Neural progenitor cell (in vitro differentiated cells): ENCODE results near the gene FBLIM1. TPM values are rescaled to one million over a fixed set of nuclear protein-coding genes. Genes with fewer than 3 reads are reported as not detected.

Experiments used
- DNase-seq: peaks from one replicate; pipeline ENCODE4 v3.0.0-alpha.2; 2016; ENCODE audit warnings: low spot score
- H2AFZ ChIP-seq: fragments of 200-600 bp; sonication (generic); replicated peaks from 2 replicates; pipeline ENCODE4 v1.6.1; 2016; ENCODE audit warnings: antibody characterized with exemption
- H3F3A ChIP-seq: fragments of 200-600 bp; sonication (generic); 2 replicates; pipeline ENCODE4 v1.6.1; 2016; ENCODE audit warnings: antibody characterized with exemption, low read depth
- H3K27ac ChIP-seq: fragments of 200-600 bp; sonication (generic); 2 replicates; pipeline ENCODE4 v1.5.1; 2016; ENCODE audit warnings: mild to moderate bottlenecking
- H3K27me3 ChIP-seq: fragments of 200-600 bp; sonication (generic); 2 replicates; pipeline ENCODE4 v1.6.1; 2016; ENCODE audit warnings: mild to moderate bottlenecking, moderate library complexity
- H3K36me3 ChIP-seq: fragments of 200-600 bp; sonication (generic); 2 replicates; pipeline ENCODE4 v1.5.1; 2016
- H3K4me1 ChIP-seq: fragments of 200-600 bp; sonication (generic); 2 replicates; pipeline ENCODE4 v1.6.1; 2016; ENCODE audit warnings: mixed run types
- H3K4me2 ChIP-seq: fragments of 200-600 bp; sonication (generic); 2 replicates; pipeline ENCODE4 v1.6.1; 2016
- H3K4me3 ChIP-seq: fragments of 200-600 bp; sonication (generic); 2 replicates; pipeline ENCODE4 v1.5.1; 2016
- H3K79me2 ChIP-seq: fragments of 200-600 bp; sonication (generic); 2 replicates; pipeline ENCODE4 v1.6.1; 2016; ENCODE audit warnings: low read depth
- H3K9ac ChIP-seq: fragments of 200-600 bp; sonication (generic); 2 replicates; pipeline ENCODE4 v1.6.1; 2016
- H3K9me3 ChIP-seq: fragments of 200-600 bp; sonication (generic); 2 replicates; pipeline ENCODE4 v1.5.1; 2016; ENCODE audit warnings: low read depth
- H4K20me1 ChIP-seq: fragments of 200-600 bp; sonication (generic); 2 replicates; pipeline ENCODE4 v1.6.1; 2016; ENCODE audit warnings: low read depth
- H3K27ac Mint-ChIP-seq: 3 replicates; pipeline ENCODE4 v1.8.0; 2021; ENCODE audit warnings: mixed read lengths
- H3K27me3 Mint-ChIP-seq: 2 replicates; pipeline ENCODE4 v1.8.0; 2022; ENCODE audit warnings: low read depth, mild to moderate bottlenecking, inconsistent platforms, moderate library complexity, mixed read lengths; ENCODE audit not compliant: insufficient read depth
- H3K36me3 Mint-ChIP-seq: 3 replicates; pipeline ENCODE4 v1.8.0; 2021; ENCODE audit warnings: mixed read lengths
- H3K4me1 Mint-ChIP-seq: 3 replicates; pipeline ENCODE4 v1.8.0; 2021; ENCODE audit warnings: mixed read lengths
- H3K4me3 Mint-ChIP-seq: 3 replicates; pipeline ENCODE4 v1.8.0; 2021; ENCODE audit warnings: mild to moderate bottlenecking, moderate library complexity, mixed read lengths
- H3K9me3 Mint-ChIP-seq: 3 replicates; pipeline ENCODE4 v1.8.0; 2020; ENCODE audit warnings: mixed read lengths
- EZH2 ChIP-seq: fragments of 200-600 bp; sonication (generic); IDR thresholded peaks from 2 replicates; pipeline ENCODE4 v1.6.1; 2017; ENCODE audit warnings: antibody characterized with exemption, mild to moderate bottlenecking, moderate library complexity
- EZH2phosphoT487 ChIP-seq: fragments of 200-600 bp; sonication (generic); IDR thresholded peaks from 2 replicates; pipeline ENCODE4 v1.6.1; 2017; ENCODE audit warnings: antibody characterized with exemption
- total RNA-seq: library from RNA; depleted of rRNA; stranded (reverse); fragments of >200 nt; gene quantifications from 2 replicates; pipeline ENCODE4 v1.2.3, GENCODE V29; 2015; ENCODE audit warnings: low replicate concordance
- TF ChIP-seq, protein P1 (sequence below): fragments of 200-600 bp; sonication (generic); IDR thresholded peaks from 2 replicates; pipeline ENCODE4 v1.5.1; 2017; ENCODE audit warnings: antibody characterized with exemption, mild to moderate bottlenecking

FBLIM1 gene
- total RNA-seq, 1 donor from 2014 or later, result 4.7 TPM

DNA sequence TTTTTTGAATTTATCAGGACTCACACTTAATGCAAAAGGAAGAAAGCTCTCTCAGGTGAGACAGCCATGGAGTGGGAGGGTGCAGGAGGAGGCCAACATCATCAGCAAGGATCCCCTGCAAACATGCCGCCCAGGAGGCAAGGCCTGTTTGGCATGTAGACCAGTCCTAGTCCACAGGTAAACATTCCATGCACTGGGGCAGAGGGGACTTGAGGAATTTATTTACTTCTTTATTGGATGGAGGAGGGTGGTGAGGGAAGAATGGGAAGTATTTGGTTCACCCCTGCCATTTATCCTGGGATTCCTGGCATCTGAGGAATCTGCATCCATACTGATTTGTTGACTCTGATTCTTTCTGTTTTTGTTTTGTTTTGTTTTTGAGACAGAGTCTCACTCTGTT, 50.4 kb downstream of the FBLIM1 start:
- H3K27me3 ChIP-seq, result no peaks in the 10 kb centered on the region
- H3K9me3 Mint-ChIP-seq, result no peaks in the 10 kb centered on the region
- TF ChIP-seq EZH2phosphoT487 (no peak), EZH2 (no peak)
- TF ChIP-seq, protein P1, sequence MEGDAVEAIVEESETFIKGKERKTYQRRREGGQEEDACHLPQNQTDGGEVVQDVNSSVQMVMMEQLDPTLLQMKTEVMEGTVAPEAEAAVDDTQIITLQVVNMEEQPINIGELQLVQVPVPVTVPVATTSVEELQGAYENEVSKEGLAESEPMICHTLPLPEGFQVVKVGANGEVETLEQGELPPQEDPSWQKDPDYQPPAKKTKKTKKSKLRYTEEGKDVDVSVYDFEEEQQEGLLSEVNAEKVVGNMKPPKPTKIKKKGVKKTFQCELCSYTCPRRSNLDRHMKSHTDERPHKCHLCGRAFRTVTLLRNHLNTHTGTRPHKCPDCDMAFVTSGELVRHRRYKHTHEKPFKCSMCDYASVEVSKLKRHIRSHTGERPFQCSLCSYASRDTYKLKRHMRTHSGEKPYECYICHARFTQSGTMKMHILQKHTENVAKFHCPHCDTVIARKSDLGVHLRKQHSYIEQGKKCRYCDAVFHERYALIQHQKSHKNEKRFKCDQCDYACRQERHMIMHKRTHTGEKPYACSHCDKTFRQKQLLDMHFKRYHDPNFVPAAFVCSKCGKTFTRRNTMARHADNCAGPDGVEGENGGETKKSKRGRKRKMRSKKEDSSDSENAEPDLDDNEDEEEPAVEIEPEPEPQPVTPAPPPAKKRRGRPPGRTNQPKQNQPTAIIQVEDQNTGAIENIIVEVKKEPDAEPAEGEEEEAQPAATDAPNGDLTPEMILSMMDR, result no peak
- H3K4me2 ChIP-seq, result no peak overlapping the region
- H3K4me1 Mint-ChIP-seq, result peaks cover 3% of the 10 kb centered on the region
- no peaks in the 10 kb centered on the region for H3F3A ChIP-seq
- DNase-seq, result peak; percentile 13
- H3K27ac ChIP-seq, result no peak overlapping the region
- H3K4me1 ChIP-seq, result no peaks in the 10 kb centered on the region
- H3K27ac Mint-ChIP-seq, result no peak overlapping the region
- no peaks in the 10 kb centered on the region for H3K79me2 ChIP-seq
- H3K36me3 ChIP-seq, result no peaks in the 10 kb centered on the region
- no peaks in the 10 kb centered on the region for H3K9me3 ChIP-seq
- H3K4me3 Mint-ChIP-seq, result no peak overlapping the region
- H3K9ac ChIP-seq, result no peak overlapping the region
- H3K36me3 Mint-ChIP-seq, result peaks cover 3% of the 10 kb centered on the region
- H2AFZ ChIP-seq, result no peak overlapping the region
- H4K20me1 ChIP-seq, result no peaks in the 10 kb centered on the region
- peaks cover 6% of the 10 kb centered on the region for H3K27me3 Mint-ChIP-seq
- H3K4me3 ChIP-seq, result no peak overlapping the region

DNA sequence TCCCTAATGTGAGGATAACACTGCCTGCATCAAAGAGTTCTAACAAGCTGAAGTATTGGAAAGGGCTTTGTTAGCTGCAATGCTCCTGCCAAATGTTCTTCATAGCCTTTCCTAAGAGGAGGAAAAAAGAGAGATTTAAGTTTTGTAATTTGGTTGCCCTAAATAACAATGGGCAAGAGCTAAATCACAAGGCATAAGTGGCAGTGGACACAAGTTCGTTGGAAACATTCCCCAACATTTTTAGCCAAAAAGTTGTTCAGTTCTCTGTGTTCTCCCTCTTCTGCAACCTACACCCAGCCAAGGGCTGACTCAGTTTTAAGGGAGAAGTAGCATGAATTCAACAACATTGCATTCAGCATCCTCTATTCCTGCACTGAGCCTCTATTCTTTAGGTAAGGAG, 51.5 kb downstream of the FBLIM1 start:
- peaks cover 3% of the 10 kb centered on the region for H3K36me3 Mint-ChIP-seq
- Histone ChIP-seq H3K27me3 (no peaks in the 10 kb centered on the region), H3K79me2 (no peaks in the 10 kb centered on the region), H3K36me3 (no peaks in the 10 kb centered on the region), H3K4me1 (no peaks in the 10 kb centered on the region), H3K9me3 (no peaks in the 10 kb centered on the region), H2AFZ (no peak overlapping the region), H3K4me2 (no peak overlapping the region), H4K20me1 (no peaks in the 10 kb centered on the region), H3K27ac (no peak overlapping the region), H3F3A (no peaks in the 10 kb centered on the region), H3K4me3 (no peak overlapping the region), H3K9ac (no peak overlapping the region)
- no peak for DNase-seq
- peaks cover 6% of the 10 kb centered on the region for H3K27me3 Mint-ChIP-seq
- H3K4me3 Mint-ChIP-seq, result no peak overlapping the region
- H3K9me3 Mint-ChIP-seq, result no peaks in the 10 kb centered on the region
- no peak overlapping the region for H3K27ac Mint-ChIP-seq
- no peaks in the 10 kb centered on the region for H3K4me1 Mint-ChIP-seq
- TF ChIP-seq EZH2 (no peak), EZH2phosphoT487 (no peak)
- TF ChIP-seq, protein P1, result no peak

DNA sequence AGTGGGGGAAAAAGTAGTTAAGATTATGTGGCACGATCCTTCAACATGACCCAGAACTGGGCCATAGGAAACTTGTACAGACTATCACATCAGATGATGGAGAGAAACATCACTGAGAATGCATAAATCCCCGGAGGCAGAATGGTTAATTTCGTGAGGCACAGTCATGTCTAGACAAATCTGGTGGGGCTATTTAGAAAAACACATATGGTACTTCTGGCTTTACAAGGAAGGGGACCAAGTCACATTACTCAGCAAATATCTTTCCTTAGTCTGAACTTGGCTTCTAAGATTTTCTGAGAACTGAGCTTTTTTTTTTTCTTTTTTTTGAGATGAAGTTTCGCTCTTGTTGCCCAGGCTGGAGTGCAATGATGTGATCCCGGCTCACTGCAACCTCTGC, 58.1 kb downstream of the FBLIM1 start:
- Histone ChIP-seq H3K27me3 (no peaks in the 10 kb centered on the region), H4K20me1 (no peaks in the 10 kb centered on the region), H3K27ac (no peak overlapping the region), H3F3A (peaks cover 7% of the 10 kb centered on the region), H3K79me2 (no peaks in the 10 kb centered on the region), H3K9me3 (no peaks in the 10 kb centered on the region), H2AFZ (no peak overlapping the region), H3K4me3 (no peak overlapping the region), H3K4me2 (no peak overlapping the region), H3K9ac (no peak overlapping the region), H3K4me1 (peaks cover 2% of the 10 kb centered on the region), H3K36me3 (no peaks in the 10 kb centered on the region)
- no peak overlapping the region for H3K27ac Mint-ChIP-seq
- DNase-seq, result no peak
- TF ChIP-seq, protein P1, result no peak
- TF ChIP-seq EZH2phosphoT487 (no peak), EZH2 (no peak)
- H3K27me3 Mint-ChIP-seq, result no peaks in the 10 kb centered on the region
- H3K36me3 Mint-ChIP-seq, result peaks cover 3% of the 10 kb centered on the region
- H3K4me3 Mint-ChIP-seq, result no peak overlapping the region
- H3K4me1 Mint-ChIP-seq, result peaks cover 5% of the 10 kb centered on the region
- H3K9me3 Mint-ChIP-seq, result no peaks in the 10 kb centered on the region
